HTR-8/SVneo (cell line): ENCODE results near the gene PAQR8.

Experiments used
- DNase-seq: peaks from one replicate; pipeline ENCODE4 v3.0.0; 2011; ENCODE audit warnings: low spot score, mixed read lengths; ENCODE audit not compliant: insufficient read length
- FAIRE-seq: peaks from 2 replicates; lab custom pipeline; 2011; peaks lifted over from hg19 to GRCh38; lab: Jason Lieb, UNC

PAQR8 gene

DNA sequence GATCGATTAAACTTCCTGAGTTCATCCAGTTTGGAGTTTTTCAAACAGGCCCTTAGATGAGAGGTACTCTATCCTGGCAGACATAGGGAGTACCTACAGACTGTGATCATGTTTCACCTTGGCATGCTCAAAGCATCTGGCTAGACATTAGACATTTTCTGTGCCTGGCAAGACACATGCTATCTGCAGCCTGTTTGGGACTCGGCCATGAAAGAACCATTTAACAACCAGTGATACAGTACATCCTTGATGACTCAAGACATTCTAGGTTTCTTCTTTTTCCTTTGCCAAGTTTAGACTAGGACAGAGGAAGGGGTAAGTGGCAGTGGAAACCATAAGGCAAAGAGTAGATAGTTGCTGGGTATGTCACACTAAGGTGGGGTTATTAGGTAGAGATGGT is 15.4 kb upstream of the PAQR8 start:
- DNase-seq (no peak), FAIRE-seq (no peak)

DNA sequence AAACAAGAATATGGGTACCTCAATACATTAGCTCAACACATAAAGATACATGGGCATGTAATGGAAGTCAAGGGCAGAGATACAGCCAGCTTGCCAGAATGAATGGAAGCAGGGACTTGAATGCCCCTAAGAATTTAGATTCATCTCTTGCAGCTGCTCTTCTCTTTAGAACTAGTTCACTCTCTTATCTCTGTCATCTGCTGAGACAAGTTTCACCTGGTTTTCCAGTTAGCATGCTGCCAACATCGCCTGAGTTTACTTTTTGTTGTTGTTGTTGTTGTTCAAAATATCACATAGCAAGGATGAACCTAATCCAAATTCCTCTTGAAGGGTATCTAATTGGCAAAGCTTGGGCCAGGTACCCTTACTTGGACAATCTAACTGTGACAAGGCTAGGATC is 14.1 kb upstream of the PAQR8 start:
- no peak for DNase-seq
- no peak for FAIRE-seq

DNA sequence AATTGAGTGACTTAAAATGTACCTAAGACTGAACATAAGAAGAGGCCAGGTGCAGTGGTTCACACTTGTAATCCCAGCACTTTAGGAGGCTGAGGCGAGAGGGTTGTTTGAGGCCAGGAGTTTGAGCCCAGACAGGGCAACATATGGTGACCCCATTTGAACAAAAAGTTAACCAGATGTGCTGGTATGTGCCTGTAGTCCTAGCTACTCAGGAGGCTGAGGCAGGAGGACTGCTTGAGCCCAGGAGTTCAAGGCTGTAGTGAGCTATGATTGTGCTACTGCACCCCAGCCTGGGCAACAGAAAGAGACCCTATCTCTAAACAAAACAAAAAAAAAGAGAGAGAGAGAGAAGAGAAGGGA is 10.1 kb upstream of the PAQR8 start:
- FAIRE-seq (no peak), DNase-seq (no peak)

DNA sequence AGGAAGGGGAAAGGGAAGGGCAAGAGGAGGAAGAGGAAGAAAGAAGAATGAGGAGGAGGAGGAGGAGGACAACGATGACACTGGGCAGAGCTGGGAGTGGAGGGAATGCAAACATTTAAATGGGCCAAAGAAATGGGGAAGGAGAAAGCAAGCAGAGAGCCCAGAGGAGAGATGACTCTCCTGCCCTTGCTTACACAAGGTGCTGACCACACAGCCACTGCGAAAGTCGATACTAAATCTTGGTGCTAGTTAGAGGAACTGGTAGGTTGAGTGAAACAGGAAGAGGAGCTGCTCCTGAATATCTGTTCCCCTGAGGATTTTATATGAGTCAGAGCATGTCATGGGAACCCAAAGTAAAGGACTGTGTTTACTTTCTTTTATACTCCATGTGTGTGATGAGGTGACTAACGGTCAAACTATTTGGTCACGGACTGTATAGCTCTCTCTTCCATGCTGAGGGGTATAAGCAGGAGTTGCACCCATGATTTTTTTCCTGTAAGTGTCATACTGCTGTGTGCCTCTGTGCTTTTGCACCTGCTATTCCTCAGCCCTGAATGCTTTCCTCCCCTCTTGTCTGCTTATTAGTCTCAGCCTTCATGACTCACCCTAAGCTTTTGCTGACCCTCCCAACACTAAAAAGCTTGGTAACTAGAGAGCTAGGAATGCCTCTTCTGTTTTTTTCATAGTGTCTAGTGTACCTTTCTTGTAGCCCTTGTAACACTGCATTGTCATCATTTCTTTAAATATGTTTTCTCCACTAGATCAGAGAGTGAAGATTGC is 9.5 kb upstream of the PAQR8 start:
- DNase-seq (peak; percentile 85), FAIRE-seq (peak; percentile 26)

DNA sequence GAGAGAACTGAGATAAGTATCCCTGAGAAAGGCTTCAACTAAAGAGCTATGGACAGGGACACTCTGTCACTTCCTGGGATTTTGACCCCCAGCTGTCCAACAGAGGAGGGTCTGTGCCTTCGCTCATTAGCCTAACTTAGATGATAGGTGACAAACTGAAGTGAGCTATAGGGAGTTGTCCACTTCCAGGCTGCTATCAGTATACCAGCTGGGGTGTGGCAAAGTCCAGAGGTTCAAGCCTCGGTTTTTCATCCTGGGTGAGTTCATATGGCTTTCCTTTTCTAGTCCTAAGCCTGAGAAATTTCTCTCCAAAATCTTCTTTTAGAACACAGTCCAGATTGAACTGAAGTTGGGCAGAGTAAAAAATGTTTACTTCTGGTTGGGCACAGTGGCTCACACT is 5.9 kb upstream of the PAQR8 start:
- no peak for DNase-seq
- FAIRE-seq = no peak

DNA sequence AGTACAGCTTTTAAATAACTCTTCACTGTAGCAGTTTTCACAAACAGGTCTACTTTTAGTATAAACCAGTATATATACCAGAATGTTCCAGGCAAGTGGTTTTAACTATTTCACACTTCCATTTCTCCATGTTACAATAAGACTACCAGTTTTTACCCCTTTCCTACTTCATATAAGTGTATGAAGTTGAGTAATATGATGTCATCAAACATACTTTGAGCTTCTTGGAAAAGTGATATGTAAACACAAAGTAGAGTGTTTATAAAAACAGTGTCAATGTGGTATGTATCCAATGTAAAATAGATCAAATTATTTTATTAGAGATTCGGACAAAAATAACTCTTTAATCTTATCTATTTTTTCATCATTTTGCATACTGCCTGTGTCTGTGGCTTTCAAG is 2.5 kb upstream of the PAQR8 start:
- FAIRE-seq = no peak

DNA sequence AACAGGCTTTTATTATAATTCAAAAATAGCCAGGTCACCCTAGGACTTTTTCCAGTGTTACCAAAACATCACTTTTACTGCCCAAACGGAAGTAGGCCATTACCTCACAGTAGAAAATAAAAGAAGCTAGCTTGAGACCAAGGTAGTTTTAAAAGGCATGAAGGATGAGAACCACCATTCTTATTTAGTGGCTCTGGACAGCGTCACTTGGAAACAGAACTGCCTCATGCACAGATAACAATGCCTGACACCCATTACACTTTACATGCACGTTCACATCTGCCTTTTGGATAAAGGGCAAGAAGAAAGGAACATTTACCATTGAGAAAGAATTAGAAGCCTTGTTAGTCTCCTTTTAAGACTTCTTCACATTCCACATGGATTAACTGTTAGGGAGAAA is 1.9 kb upstream of the PAQR8 start:
- FAIRE-seq (no peak), DNase-seq (no peak)

More for the DNA sequence above, 2.5 kb upstream of the PAQR8 start:
- DNase-seq = no peak

DNA sequence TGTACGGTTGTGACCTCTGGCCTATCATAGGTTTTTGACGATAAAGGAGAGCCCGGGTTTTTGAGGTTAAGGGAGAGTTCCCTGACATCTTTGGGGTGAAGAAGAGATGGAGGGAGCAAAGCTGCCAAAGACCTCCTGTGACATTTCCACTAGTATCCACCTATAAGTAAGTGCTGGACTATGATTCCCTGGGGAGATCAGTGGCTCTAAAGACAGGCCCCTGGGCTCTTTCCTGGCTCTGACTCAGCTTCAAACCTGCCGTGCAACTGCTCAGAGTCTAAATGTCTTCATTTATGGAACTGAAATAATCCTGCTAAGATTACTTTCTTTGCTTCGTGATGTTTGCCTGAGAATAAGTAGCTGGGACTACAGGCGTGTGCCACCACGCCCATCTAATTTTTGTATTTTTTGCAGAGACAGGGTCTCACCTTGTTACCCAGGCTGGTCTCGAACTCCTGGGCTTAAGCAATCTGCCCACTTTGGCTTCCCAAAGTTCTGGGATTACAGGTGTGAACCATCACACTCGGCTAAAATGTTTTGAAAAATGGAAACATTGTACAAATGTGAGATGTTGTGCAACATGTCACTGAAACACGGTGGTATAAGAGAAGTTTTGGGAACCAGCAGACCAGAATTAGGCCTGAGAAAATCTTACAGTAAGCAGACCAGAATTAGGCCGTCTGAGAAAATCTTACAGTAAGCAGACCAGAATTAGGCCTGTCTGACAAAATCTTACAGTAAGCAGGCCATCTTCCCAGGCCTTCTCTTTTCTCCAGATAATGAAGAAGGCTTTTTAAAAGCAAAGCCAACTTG is 1.1 kb upstream of the PAQR8 start:
- no peak for DNase-seq

DNA sequence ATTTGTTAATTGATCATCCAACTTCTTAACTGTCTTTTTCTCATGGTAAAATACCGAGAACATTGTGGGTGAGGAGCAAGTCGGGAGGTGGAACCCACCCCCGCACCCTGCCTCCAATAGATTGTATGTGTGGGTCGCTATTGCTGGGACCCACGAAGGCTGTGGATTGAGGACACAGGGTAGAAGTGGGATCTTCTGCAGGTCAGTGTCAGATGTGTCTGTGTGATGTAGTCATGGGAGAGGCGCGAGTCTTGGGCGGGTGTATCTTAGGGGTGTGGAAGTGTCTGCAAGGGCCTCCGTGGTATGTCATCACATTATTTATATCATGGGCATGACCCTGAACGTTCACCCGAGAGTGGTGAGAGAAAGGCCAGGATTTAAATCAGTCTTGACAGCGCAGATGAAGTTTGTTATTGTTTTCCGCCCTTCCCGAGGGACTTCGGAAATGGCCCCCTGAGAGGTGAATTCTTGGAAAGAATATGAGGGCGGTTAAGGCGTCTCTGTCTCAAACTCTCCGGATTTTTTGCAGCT is 472 bp upstream of the PAQR8 start:
- DNase-seq (peak; percentile 26), FAIRE-seq (no peak)

More for the DNA sequence above, 1.1 kb upstream of the PAQR8 start:
- FAIRE-seq = no peak

DNA sequence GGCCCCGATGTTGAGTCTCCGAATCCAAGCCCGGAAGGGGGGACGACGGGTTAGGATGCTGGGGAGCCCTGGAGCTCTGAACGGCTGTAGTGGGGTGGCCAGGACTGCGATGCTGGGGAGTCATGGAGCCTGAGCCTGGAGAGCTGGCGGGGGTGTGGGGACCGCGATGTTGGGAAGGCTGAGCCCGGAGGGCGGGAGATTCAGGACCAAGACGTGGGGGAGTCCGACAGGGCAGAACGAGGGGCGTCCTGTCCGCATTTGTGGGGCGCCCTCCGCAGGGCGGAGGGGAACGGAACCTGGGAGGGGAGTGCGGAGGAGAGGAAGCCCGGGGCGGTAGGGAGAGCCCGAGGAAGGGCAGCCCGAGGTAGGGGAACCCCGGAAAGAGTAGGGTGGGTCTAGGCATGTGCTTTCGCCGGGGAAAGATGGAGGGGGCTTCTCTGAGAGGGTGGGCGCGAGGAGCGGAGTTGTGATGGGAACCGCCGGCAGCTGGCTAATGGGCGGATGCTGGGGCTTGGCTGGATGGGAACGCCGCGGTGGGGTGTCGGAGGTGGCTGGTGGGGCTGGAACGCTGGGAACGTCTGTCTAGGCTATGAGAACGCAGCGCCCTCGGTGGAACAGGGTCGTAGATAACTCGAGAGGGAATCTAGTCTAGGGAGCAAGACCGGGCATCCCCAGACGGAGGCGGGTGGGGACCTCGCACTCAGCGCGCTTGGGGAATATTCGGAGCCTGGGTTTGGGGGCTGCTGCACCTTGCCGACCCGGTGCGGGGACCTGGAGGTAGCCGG is 684 bp downstream of the PAQR8 start:
- FAIRE-seq = no peak
- DNase-seq = peak; percentile 37

DNA sequence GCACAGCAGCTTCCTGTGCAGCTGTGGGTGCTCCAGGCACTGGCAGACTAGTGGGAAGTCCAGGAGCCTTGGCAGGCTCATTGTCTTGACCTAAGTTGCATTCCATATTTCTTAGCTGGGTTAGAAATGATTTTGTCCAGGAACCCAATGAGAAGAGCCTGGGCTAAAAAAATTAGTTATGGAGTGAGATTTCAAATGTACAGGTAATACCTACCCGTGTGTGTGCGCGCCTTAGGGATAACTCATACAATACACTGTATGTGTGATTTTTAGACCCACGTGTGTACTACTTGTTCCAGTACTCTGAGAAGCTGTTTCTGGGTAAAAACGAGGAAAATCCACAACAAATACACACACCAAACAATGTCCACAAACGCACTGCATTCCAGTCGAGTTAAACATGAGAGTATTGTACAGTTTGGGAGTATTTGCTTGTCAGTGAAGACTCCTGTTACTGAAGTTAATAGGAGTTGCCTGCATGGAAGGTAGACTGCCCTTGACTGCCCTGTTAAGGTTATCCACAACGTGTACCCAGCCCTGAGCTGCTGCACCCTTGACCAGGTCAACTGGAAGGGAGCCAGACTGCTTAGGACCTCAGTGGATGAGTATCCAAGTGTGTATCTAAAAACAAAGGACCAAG is 1.4 kb downstream of the PAQR8 start:
- DNase-seq = peak; percentile 17
- no peak for FAIRE-seq

DNA sequence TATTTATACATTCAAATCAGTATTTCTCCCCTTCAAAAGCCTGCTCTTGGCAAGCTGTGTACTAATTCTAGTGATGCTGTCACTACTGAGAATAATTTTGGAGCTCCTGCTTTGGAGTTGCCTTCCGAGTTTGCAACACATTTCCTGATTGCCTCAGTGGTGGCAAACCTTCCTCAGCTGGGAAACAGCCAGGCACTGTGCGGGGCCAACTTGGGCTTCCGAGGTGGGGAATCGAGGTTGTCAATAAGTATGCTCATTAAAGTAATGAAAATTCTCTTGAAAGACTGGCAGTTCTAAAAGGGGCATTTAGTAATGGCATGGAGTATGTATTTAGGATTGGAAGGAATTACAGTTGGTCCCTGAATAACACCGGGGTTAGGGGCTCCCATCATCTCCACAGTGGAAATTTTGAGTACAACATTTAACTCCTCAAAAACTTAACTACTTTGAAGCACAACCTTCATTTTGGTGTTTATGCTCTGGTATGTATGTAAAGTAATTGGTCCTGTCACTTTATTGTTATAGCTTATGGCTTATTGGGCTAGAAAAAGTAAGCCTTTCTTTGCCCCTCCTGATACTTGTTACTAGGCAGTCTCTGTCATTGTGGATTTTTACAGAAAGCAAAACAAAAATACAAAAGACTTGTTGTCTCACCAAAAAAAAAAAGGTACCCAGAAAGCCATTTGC is 2.7 kb downstream of the PAQR8 start:
- FAIRE-seq (no peak), DNase-seq (no peak)

DNA sequence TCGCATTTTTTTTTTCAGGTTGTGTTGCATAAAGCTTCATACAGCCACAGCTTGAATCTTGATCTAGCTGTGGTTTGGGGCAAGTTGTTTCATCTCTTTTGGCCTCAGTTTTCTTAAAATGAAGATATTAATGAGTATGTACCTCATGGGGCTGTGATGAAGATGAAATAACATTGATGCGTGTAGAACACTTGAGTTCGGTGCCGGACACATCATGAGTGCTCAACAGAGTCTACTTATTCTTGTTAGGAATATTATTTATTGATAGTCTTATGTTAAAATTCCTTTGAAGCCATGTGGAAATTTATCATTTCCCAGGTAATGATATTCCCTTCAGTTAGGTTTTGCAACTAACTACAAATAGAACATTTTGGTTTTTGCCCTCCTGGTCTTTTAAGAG is 3.4 kb downstream of the PAQR8 start:
- FAIRE-seq (no peak), DNase-seq (no peak)

DNA sequence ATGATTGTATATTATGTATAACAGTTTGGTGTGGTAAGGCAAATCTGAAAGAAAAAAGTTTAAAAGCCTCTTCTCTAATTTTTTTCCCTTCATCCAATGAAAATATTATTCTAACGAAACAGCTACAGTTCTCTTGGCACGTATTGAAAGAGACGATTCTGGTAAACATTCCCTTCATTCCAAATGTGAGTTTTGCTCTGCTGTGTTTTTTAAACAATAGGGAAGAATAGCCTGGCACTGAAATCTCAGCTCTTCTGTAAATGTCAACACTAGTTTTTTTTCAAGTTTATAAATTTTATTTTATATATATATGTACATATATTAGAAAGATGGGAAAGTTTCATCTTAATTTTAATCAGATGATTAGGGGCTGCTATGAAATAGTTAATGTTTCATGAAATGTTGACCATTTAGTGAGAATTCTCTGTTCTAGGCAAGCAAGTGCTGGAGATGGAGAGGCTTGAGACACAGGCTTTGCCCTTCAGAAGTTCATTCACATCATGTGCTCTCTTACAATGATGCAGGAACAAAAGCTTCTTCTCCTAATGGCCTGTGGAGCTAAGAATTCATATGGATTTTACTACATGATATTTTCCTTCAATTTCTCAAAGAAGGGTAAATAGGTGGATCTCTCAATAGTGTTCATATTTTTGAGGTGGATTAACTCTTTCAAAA is 4.1 kb downstream of the PAQR8 start:
- no peak for DNase-seq

DNA sequence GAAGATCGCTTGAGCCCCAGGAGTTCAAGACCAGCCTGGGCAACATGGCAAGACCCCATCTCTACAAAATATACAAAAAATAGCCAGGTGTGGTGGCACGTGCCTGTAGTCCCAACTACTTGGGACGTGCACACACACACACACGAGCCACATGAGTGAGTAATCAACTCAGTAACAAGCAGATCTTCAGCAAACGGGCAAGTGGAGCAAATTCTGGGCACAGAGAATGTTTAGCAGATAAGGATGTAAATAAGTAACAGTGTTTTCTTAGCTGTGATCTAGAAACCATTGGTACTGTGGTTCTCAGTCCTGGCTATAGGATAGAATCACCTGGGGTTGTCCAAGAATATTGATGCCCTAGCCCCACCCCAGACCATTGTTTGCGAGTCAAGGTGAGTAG is 6.1 kb downstream of the PAQR8 start:
- FAIRE-seq (no peak), DNase-seq (no peak)

More for the DNA sequence above, 4.1 kb downstream of the PAQR8 start:
- no peak for FAIRE-seq

DNA sequence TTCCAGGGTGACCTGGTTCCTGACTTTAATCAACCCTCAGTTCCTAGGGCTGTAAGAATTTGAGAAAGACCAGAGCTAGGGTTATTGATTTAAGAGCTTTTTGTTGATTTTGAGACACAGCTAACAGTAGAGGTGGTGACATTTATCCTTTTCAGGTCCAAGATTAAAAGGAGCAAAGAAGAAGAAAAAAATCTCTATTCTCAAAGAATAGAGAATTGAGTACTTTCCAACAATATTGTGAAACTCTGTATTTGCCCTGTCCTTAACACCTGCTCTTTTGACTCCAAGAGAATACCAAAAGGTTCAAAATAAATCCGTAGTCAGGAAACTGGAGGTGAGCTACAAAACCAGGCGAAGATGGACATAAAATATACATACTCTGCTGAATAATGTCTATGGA is 7.3 kb downstream of the PAQR8 start:
- FAIRE-seq (no peak), DNase-seq (no peak)

DNA sequence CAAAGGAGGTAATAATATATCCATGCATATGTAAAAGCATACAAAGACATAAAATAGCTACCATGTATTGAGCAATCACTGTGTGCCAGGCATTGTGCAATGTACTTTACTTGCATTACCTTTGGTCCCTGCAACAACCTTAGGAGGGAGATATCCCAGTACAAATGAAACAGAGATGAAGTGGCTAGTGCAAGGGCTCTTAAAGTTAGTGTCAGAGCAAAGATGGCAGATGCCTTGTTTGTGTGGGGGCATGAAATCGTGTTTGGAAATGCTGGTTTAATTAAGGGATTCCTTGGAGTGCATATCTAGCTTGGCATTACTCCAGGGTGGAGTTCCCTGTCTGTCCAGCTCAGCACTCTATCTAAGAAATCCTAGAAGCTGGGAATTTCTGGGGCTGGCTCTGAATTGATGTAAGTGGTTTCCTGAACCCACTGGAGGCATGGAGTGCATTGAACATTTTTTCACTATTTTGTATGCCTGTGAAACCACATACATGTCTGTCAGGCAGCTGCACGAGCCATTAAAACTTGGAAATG is 9.8 kb downstream of the PAQR8 start:
- no peak for DNase-seq
- no peak for FAIRE-seq

DNA sequence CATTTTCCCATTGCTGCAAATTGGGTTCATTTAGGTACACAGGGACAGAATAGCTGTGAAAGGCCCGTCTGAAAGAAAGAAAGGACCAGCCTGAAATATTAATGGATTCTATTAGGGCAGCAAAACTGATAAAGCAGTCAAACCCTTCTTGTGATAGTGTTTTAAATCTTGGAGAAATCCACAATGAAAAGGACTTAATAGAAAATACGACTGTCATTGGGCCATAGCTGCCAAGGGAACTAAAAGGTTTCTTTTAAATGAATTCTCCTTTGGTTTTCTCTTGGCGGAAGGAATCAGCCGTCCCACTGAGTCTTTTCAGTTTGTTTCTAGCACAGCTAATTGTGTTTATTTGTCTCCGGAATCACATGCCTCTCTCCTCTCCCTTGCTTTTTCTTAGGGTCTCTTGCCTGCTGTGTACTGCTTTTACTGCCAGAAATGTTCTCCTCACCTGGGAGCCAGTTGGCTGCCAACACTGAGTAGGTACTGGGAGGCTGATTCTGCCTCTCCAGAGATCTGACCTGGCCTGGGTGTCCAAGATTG is 11.3 kb downstream of the PAQR8 start:
- FAIRE-seq (no peak), DNase-seq (no peak)

DNA sequence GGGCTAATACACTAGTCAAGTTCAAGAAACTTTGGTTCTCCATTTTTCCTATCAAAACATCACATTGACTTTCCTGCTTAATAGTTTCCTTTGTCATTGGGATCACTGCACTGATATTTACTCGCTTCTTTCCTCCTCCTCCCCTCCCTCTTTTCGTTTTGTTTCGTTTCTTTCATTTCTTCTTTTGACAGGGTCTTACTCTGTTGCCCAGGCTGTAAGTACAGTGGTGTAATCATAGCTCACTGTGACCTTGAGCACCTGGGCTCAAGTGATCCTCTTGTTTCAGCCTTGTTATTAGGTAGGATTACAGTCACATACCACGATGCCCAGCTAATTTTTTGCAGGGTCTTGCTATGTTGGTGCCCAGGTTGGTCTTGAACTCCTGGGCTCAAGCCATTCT is 12.3 kb downstream of the PAQR8 start:
- FAIRE-seq = no peak
- no peak for DNase-seq
